ENCODE data around the gene HCFC1R1. TPM values are rescaled to one million over a fixed set of nuclear protein-coding genes. Genes with fewer than 3 reads are reported as not detected.

HCFC1R1 gene
- total RNA-seq, 1 donor from 2014 or later = 17.7 TPM

DNA sequence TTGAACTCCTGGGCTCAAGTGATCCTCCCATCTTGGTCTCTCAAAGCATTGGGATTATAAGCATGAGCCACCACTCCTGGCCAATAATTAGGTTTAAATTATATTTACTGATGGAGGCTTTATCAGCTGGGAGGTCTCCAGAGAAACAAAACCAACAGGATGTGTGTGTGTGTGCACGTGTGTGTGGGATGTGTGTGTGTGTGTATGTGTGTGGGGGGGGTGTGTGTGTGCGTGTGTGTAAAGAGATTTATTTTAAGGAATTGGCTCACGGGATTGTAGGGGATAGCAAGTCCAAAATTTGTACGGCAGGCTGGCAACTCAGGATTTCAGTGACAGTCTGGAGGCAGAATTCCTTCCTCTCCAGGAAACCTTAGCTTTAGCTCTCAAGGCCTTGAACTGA, 27.3 kb upstream of the HCFC1R1 start:
- H3K4me3 Mint-ChIP-seq = no peak overlapping the region
- CTCF ChIA-PET = no interaction called here
- peaks cover 19% of the 10 kb centered on the region for H3K4me1 Mint-ChIP-seq
- TF ChIP-seq, protein P1, sequence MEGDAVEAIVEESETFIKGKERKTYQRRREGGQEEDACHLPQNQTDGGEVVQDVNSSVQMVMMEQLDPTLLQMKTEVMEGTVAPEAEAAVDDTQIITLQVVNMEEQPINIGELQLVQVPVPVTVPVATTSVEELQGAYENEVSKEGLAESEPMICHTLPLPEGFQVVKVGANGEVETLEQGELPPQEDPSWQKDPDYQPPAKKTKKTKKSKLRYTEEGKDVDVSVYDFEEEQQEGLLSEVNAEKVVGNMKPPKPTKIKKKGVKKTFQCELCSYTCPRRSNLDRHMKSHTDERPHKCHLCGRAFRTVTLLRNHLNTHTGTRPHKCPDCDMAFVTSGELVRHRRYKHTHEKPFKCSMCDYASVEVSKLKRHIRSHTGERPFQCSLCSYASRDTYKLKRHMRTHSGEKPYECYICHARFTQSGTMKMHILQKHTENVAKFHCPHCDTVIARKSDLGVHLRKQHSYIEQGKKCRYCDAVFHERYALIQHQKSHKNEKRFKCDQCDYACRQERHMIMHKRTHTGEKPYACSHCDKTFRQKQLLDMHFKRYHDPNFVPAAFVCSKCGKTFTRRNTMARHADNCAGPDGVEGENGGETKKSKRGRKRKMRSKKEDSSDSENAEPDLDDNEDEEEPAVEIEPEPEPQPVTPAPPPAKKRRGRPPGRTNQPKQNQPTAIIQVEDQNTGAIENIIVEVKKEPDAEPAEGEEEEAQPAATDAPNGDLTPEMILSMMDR (IDR thresholded peaks at IDR 0.05) = no peak
- H3K27me3 Mint-ChIP-seq = peaks cover 14% of the 10 kb centered on the region
- DNase-seq (no peak), ATAC-seq (ENCODE audit: low read depth) (no peak)
- no peak overlapping the region for H3K27ac Mint-ChIP-seq
- intact Hi-C loops (cut with micrococcal nuclease) = no loop called here
- no peaks in the 10 kb centered on the region for H3K36me3 Mint-ChIP-seq (ENCODE audit: low read depth)
- POLR2A ChIA-PET = interaction anchor here (0.7 kb wide), 1 partner anchor 9 kb away, joined by 3 read pairs; no protein-coding TSS in a partner anchor
- H3K9me3 Mint-ChIP-seq = no peaks in the 10 kb centered on the region

DNA sequence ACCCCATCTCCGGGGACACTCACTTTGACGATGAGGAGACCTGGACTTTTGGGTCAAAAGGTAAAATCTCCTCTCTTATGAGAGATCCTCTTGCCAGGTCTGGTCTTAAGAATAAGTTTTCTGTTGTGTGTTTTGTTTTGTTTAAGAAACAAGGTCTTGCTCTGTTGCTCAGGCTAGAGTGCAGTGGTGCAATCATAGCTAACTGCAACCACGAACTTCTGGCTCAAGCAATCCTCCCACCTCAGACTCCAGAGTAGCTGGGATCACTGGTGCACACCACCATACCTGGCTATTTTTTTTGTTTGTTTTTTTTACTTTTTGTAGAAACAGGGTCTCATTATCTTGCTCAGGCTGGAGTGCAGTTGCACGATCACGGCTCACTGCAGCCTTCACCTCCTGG, 26.7 kb upstream of the HCFC1R1 start:
- no peaks in the 10 kb centered on the region for H3K36me3 Mint-ChIP-seq (ENCODE audit: low read depth)
- H3K4me3 Mint-ChIP-seq = no peak overlapping the region
- ChIA-PET CTCF (no interaction called here), POLR2A (interaction anchor here (0.6 to 0.7 kb wide), 2 partner anchors 8 to 9 kb away, joined by 3 to 4 read pairs; no protein-coding TSS in a partner anchor)
- ATAC-seq (ENCODE audit: low read depth) (no peak), DNase-seq (no peak)
- no peaks in the 10 kb centered on the region for H3K9me3 Mint-ChIP-seq
- TF ChIP-seq, protein P1 (IDR thresholded peaks at IDR 0.05) = no peak
- intact Hi-C loops (cut with micrococcal nuclease) = no loop called here
- H3K27me3 Mint-ChIP-seq = peaks cover 14% of the 10 kb centered on the region
- H3K27ac Mint-ChIP-seq = no peak overlapping the region
- peaks cover 19% of the 10 kb centered on the region for H3K4me1 Mint-ChIP-seq

DNA sequence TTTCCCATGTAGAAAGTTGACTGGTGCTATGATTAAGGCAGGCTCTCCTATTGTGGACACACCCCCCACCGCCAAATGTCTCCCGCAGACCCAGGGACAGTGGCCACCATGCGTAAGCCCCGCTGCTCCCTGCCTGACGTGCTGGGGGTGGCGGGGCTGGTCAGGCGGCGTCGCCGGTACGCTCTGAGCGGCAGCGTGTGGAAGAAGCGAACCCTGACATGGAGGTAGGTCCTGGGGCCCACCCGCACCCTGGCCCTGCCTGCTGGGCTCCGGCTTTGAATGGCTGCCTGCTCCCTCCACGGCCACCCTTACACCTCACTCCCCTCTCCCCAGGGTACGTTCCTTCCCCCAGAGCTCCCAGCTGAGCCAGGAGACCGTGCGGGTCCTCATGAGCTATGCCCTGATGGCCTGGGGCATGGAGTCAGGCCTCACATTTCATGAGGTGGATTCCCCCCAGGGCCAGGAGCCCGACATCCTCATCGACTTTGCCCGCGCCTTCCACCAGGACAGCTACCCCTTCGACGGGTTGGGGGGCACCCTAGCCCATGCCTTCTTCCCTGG, 26.3 kb upstream of the HCFC1R1 start:
- ChIA-PET POLR2A (interaction anchor here (0.6 kb wide), 1 partner anchor 8 kb away, joined by 4 read pairs; no protein-coding TSS in a partner anchor), CTCF (no interaction called here)
- H3K4me3 Mint-ChIP-seq = no peak overlapping the region
- H3K4me1 Mint-ChIP-seq = peaks cover 19% of the 10 kb centered on the region
- peaks cover 18% of the 10 kb centered on the region for H3K27me3 Mint-ChIP-seq
- intact Hi-C loops (cut with micrococcal nuclease) = no loop called here
- ATAC-seq (ENCODE audit: low read depth) (no peak), DNase-seq (no peak)
- TF ChIP-seq, protein P1 (IDR thresholded peaks at IDR 0.05) = no peak
- no peaks in the 10 kb centered on the region for H3K9me3 Mint-ChIP-seq
- H3K27ac Mint-ChIP-seq = no peak overlapping the region
- no peaks in the 10 kb centered on the region for H3K36me3 Mint-ChIP-seq (ENCODE audit: low read depth)

DNA sequence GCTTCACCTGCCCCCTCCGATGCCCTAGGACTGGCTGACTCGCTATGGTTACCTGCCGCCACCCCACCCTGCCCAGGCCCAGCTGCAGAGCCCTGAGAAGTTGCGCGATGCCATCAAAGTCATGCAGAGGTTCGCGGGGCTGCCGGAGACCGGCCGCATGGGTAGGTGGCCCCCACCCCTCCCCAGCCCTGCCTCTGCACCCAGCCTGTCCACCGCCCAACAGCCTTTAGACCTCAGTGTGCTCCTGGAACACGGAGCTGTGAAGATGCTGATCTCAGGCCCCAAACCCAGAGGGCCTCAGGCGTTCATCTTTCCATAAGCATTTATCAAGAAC, 23.6 kb upstream of the HCFC1R1 start:
- Mint-ChIP-seq H3K36me3 (ENCODE audit: low read depth) (no peaks in the 10 kb centered on the region), H3K27me3 (peaks cover 35% of the 10 kb centered on the region), H3K27ac (no peak overlapping the region), H3K4me1 (peaks cover 11% of the 10 kb centered on the region), H3K4me3 (peak overlapping the region; percentile 56), H3K9me3 (no peaks in the 10 kb centered on the region)
- DNase-seq = no peak
- ChIA-PET POLR2A (interaction anchor here (1.3 kb wide), 1 partner anchor 12 kb away, joined by 5 read pairs; no protein-coding TSS in a partner anchor), CTCF (no interaction called here)
- intact Hi-C loops (cut with micrococcal nuclease) = loop anchor here (2.0 kb wide), 1 partner anchor 17 kb away; no protein-coding TSS in a partner anchor
- no peak for ATAC-seq (ENCODE audit: low read depth)
- TF ChIP-seq, protein P1 (IDR thresholded peaks at IDR 0.05) = no peak

DNA sequence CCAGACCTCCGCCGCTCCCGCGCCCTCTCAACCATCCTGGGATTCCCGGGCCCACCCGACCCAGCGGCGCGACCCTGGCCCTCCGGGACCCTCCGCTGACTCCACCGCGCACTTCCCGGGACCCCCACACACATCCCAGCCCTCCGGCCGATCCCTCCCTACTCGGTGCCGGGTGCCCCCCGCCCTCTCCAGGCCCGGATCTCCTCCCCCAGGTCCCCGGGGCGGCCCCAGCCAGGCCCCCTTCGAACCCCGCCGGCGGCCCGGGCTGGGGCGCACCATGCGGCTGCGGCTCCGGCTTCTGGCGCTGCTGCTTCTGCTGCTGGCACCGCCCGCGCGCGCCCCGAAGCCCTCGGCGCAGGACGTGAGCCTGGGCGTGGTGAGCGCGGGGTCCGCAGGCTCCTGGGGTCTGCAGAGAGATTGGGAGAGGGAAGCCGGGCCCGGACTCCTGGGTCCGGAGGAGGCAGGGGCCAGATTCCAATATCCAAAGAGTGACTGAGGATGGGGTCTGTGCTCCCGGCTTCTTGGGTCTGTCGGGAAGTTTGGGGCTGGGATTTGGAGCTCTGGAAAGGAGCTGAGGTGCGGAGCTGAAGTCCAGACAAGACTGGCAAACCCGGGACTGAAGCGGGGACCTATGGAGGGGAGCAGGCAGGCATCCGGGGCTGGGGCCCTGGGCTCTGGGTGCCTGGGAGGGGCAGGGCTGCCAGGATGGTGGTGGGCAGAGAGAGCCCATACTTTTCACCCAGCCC, 23.1 kb upstream of the HCFC1R1 start:
- no peaks in the 10 kb centered on the region for H3K36me3 Mint-ChIP-seq (ENCODE audit: low read depth)
- TF ChIP-seq, protein P1 (IDR thresholded peaks at IDR 0.05) = no peak
- no peaks in the 10 kb centered on the region for H3K9me3 Mint-ChIP-seq
- no peak overlapping the region for H3K27ac Mint-ChIP-seq
- ATAC-seq (ENCODE audit: low read depth) = no peak
- peaks cover 38% of the 10 kb centered on the region for H3K27me3 Mint-ChIP-seq
- intact Hi-C loops (cut with micrococcal nuclease) = loop anchor here (1.0 to 2.0 kb wide), 2 partner anchors 12 to 16 kb away; no protein-coding TSS in a partner anchor
- ChIA-PET POLR2A (interaction anchor here (1.3 kb wide), 1 partner anchor 12 kb away, joined by 5 read pairs; no protein-coding TSS in a partner anchor), CTCF (no interaction called here)
- peak overlapping the region; percentile 56 for H3K4me3 Mint-ChIP-seq
- no peak for DNase-seq
- H3K4me1 Mint-ChIP-seq = peaks cover 11% of the 10 kb centered on the region

Measured in activated B cell treated with CpG ODN at 0.5 μM for 24 hours (primary cell).